MM.1S (cell line): ENCODE results near the gene C16orf87.

ENCODE experiments used
- EZH2 ChIP-seq: fragments of 300-600 bp; sonication (generic); optimal IDR thresholded peaks from 2 replicates; pipeline ENCODE3; 2017; ENCODE audit warnings: low read depth, mild to moderate bottlenecking, antibody characterized with exemption, low read length, mixed read lengths
- TF ChIP-seq, protein P1 (sequence below): fragments of 300-600 bp; sonication (generic); IDR thresholded peaks from 2 replicates; pipeline ENCODE4 v1.5.1; 2016; ENCODE audit warnings: antibody characterized with exemption, low read length, mixed read lengths

DNA sequence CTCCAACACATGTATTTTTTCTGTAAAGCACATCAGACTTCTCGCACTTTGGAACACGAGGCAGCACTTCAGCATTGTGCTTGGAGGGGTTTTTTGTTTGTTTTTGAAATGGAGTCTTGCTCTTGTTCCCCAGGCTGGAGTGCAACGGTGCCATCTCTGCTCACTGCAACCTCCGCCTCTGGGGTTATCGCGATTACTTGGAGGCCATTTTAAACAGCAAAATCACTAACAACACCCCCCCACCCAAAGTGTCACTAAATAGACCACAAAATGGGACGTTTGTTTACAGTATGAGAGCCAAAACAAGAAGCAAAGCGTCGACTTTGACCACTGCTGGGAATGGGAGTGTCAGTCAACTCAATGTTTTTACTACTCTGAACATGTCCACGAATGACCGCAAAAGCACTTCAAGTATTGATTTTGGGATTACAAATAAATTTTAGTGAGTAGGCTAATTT is 9.0 kb upstream of the C16orf87 start:
- TF ChIP-seq, protein P1, sequence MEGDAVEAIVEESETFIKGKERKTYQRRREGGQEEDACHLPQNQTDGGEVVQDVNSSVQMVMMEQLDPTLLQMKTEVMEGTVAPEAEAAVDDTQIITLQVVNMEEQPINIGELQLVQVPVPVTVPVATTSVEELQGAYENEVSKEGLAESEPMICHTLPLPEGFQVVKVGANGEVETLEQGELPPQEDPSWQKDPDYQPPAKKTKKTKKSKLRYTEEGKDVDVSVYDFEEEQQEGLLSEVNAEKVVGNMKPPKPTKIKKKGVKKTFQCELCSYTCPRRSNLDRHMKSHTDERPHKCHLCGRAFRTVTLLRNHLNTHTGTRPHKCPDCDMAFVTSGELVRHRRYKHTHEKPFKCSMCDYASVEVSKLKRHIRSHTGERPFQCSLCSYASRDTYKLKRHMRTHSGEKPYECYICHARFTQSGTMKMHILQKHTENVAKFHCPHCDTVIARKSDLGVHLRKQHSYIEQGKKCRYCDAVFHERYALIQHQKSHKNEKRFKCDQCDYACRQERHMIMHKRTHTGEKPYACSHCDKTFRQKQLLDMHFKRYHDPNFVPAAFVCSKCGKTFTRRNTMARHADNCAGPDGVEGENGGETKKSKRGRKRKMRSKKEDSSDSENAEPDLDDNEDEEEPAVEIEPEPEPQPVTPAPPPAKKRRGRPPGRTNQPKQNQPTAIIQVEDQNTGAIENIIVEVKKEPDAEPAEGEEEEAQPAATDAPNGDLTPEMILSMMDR: no peak
- TF ChIP-seq EZH2: no peak
